Activated gamma-delta T cell treated with anti-CD3 and anti-CD28 coated beads, Interleukin-2, amount 50 U/mL, for 16 hours (primary cell): ENCODE data around the gene NOP9.

Source experiments
- DNase-seq: peaks from one replicate; pipeline ENCODE4 v3.0.0-alpha.2; 2020; ENCODE audit warnings: low read depth

Gene NOP9

GRCh38 chr14:24263848-24264247 lies 35.8 kb upstream of the NOP9 start:
- no peak for DNase-seq

- no peak for DNase-seq
Observed at GRCh38 chr14:24264298-24264697, 35.4 kb upstream of the NOP9 start.

GRCh38 chr14:24266344-24267244 lies 33.1 kb upstream of the NOP9 start:
- no peak for DNase-seq

GRCh38 chr14:24267516-24267915 lies 32.1 kb upstream of the NOP9 start:
- no peak for DNase-seq

- DNase-seq, result no peak
Observed at GRCh38 chr14:24268225-24268624, 31.4 kb upstream of the NOP9 start.

- no peak for DNase-seq
Observed at GRCh38 chr14:24269368-24269767, 30.3 kb upstream of the NOP9 start.

GRCh38 chr14:24269910-24270536 lies 29.6 kb upstream of the NOP9 start:
- DNase-seq, result no peak

DNA sequence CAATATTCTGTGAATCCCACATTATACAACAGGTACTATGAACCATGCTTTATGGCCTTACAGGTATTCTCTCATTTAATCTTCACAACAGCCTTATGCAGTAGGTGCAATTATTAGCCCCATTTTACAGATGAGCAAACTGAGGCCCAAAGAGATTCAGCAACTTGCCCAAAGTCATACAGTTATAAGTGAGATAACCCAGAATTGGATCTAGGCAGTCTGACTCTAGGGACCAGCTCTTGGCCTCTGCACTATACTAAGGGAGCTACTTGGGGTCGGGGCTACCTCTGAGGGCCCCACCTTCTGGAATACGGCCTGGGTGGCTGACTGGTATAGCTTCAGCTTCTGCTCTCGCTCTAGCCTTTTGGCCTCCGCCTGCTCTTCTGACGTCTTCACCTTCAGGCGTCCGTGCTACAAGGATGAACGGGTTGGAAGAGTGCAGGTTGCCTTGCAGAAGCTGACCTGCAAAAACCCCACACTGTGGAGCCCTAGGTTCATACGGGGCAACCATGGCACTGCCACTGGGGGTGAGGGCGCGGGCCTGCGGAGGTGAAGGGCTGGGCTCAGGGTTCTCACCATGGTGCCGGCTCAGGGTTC lies 29.0 kb upstream of the NOP9 start:
- no peak for DNase-seq

- peak; percentile 82 for DNase-seq
Observed at GRCh38 chr14:24271134-24271833, 28.4 kb upstream of the NOP9 start, which contains the start of gene RABGGTA. Gene RABGGTA (minus strand): TSS chr14:24271597. CDS start chr14:24271115, 482 bp downstream.

DNA sequence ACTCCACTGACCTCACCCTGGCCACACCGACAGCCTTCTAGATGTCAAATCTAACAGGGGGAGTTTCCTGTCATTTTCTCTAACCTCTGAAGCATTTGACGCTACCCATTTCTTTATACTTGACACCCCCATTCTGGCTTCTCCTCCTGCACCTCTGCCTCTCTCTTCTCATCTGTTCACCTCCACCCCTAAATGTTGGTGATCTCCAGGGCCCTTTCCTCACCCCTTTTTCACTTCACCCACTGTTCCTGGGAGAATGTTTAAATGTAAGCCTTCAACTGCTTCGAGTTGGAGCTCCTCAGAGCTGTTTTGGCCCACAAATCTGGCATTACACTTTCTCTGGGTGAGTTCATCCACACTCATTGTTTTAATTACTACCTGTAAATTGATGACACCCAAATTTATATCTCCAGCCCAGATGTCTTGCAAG lies 27.8 kb upstream of the NOP9 start:
- DNase-seq, result no peak

- DNase-seq, result no peak
Observed at GRCh38 chr14:24272467-24272866, 27.2 kb upstream of the NOP9 start.

GRCh38 chr14:24273422-24273998 lies 26.1 kb upstream of the NOP9 start:
- DNase-seq, result no peak

DNA sequence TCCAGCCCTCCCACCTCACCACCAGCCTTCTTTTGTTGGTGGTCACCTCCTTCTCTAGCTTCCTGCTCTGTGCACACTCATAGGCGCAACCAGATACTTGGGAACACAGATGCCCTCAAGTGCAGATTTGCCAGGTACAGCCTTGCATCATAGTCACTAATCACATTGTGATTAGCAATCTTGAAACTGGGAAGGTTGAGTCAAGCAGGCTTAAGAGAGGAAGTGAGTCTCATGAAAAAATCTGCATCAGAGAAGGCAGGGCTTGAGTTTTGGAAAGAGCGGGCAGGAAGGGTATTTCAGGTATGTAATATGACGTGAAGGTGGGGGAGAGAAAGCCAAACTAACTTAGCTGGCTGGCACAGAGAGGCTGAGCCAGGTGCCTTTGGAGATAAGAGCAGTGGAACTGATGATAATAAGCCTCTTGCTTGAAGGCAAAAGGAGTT lies 25.5 kb upstream of the NOP9 start:
- DNase-seq, result no peak

GRCh38 chr14:24277071-24277470 lies 22.6 kb upstream of the NOP9 start:
- DNase-seq, result no peak

GRCh38 chr14:24277606-24278321 lies 21.9 kb upstream of the NOP9 start:
- DNase-seq, result no peak

GRCh38 chr14:24278424-24278823 lies 21.2 kb upstream of the NOP9 start:
- no peak for DNase-seq

- no peak for DNase-seq
Observed at GRCh38 chr14:24279301-24280186, 20.1 kb upstream of the NOP9 start.

DNA sequence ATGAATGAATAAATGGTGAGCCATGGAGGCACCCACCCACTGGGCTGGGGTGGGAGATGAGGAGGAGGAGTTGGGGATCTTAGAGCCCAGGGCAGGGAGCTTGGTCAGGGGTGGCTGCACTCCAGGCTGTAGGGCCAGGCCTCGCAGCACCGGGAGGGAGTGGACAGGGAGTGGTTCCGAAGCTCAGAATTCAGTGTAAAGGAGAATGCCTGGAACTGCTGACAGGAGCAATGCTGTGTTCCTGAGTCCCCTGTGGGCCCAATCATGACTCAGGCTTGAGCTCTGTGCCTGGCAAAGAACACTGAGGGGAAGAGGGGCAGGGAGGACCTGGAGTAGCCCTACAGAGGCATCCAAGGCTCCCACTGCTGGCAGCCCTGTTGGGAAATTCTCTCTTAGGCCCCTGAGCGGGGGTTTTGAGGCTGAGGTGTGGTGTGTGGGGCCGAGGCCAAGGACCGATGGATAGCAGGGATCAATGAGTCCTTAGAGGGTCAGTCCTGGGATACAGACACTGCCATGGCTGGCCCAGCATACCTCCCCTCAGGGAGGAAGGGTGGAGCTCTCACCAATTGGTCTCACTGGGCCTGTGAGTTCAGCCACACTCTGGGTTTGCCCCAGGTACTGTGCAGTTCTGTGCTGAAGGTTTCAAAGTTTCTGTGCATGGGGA lies 18.7 kb upstream of the NOP9 start:
- no peak for DNase-seq

DNA sequence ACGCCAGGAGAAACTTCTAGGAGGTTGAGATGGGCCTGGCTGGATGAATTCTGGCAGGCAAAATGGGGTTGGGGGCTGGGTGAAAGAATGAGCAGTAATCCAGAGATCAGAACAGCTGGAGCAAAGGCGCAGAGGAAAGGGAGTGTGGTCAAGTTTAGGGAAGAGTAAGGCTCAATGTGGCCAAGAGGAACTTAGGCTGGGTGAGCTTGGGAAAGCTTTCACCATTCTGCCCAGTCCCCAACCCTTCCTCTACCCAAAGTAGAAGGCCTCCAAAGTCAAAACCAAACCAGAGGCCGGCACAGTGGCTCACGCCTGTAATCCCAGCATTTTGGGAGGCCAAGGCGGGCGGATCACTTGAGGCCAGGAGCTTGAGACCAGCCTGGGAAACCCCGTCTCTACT lies 18.0 kb upstream of the NOP9 start:
- DNase-seq, result no peak

DNA sequence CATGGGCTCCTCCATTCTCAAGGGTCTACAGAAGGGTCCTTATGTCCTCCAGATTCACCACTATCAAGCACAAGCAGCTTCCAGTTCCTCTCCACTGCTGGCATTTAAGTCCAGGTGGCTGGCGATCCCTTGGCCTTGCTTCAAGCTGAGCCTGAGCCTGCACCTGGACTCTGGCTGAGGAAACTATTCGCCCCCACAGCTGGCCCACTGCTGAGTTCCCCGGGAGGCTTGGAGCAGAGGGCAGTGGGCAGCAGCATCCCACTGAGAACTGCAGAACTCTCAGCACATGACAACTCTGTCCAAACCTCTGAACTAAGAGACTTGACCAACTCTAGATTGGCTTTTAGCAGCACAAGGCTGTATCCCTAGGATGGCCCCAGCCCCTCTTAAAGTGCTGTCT lies 16.9 kb upstream of the NOP9 start:
- no peak for DNase-seq
